Neural progenitor cell (in vitro differentiated cells): ENCODE data around the gene GLS. TPM values are rescaled to one million over a fixed set of nuclear protein-coding genes. Genes with fewer than 3 reads are reported as not detected.
"Not testable (repeated sequence)": the region's sequence is repeated elsewhere in the genome, so short reads cannot be mapped to it uniquely, and the experiment has no call there.

Experiments
- DNase-seq: peaks from one replicate; pipeline ENCODE4 v3.0.0-alpha.2; 2016; ENCODE audit warnings: low spot score
- H2AFZ ChIP-seq: fragments of 200-600 bp; sonication (generic); replicated peaks from 2 replicates; pipeline ENCODE4 v1.6.1; 2016; ENCODE audit warnings: antibody characterized with exemption
- H3F3A ChIP-seq: fragments of 200-600 bp; sonication (generic); 2 replicates; pipeline ENCODE4 v1.6.1; 2016; ENCODE audit warnings: antibody characterized with exemption, low read depth
- H3K27ac ChIP-seq: fragments of 200-600 bp; sonication (generic); 2 replicates; pipeline ENCODE4 v1.5.1; 2016; ENCODE audit warnings: mild to moderate bottlenecking
- H3K27me3 ChIP-seq: fragments of 200-600 bp; sonication (generic); 2 replicates; pipeline ENCODE4 v1.6.1; 2016; ENCODE audit warnings: mild to moderate bottlenecking, moderate library complexity
- H3K36me3 ChIP-seq: fragments of 200-600 bp; sonication (generic); 2 replicates; pipeline ENCODE4 v1.5.1; 2016
- H3K4me1 ChIP-seq: fragments of 200-600 bp; sonication (generic); 2 replicates; pipeline ENCODE4 v1.6.1; 2016; ENCODE audit warnings: mixed run types
- H3K4me2 ChIP-seq: fragments of 200-600 bp; sonication (generic); 2 replicates; pipeline ENCODE4 v1.6.1; 2016
- H3K4me3 ChIP-seq: fragments of 200-600 bp; sonication (generic); 2 replicates; pipeline ENCODE4 v1.5.1; 2016
- H3K79me2 ChIP-seq: fragments of 200-600 bp; sonication (generic); 2 replicates; pipeline ENCODE4 v1.6.1; 2016; ENCODE audit warnings: low read depth
- H3K9ac ChIP-seq: fragments of 200-600 bp; sonication (generic); 2 replicates; pipeline ENCODE4 v1.6.1; 2016
- H3K9me3 ChIP-seq: fragments of 200-600 bp; sonication (generic); 2 replicates; pipeline ENCODE4 v1.5.1; 2016; ENCODE audit warnings: low read depth
- H4K20me1 ChIP-seq: fragments of 200-600 bp; sonication (generic); 2 replicates; pipeline ENCODE4 v1.6.1; 2016; ENCODE audit warnings: low read depth
- H3K27ac Mint-ChIP-seq: 3 replicates; pipeline ENCODE4 v1.8.0; 2021; ENCODE audit warnings: mixed read lengths
- H3K27me3 Mint-ChIP-seq: 2 replicates; pipeline ENCODE4 v1.8.0; 2022; ENCODE audit warnings: low read depth, mild to moderate bottlenecking, inconsistent platforms, moderate library complexity, mixed read lengths; ENCODE audit not compliant: insufficient read depth
- H3K36me3 Mint-ChIP-seq: 3 replicates; pipeline ENCODE4 v1.8.0; 2021; ENCODE audit warnings: mixed read lengths
- H3K4me1 Mint-ChIP-seq: 3 replicates; pipeline ENCODE4 v1.8.0; 2021; ENCODE audit warnings: mixed read lengths
- H3K4me3 Mint-ChIP-seq: 3 replicates; pipeline ENCODE4 v1.8.0; 2021; ENCODE audit warnings: mild to moderate bottlenecking, moderate library complexity, mixed read lengths
- H3K9me3 Mint-ChIP-seq: 3 replicates; pipeline ENCODE4 v1.8.0; 2020; ENCODE audit warnings: mixed read lengths
- CTCF ChIP-seq: fragments of 200-600 bp; sonication (generic); IDR thresholded peaks from 2 replicates; pipeline ENCODE4 v1.5.1; 2017; ENCODE audit warnings: antibody characterized with exemption, mild to moderate bottlenecking
- EZH2 ChIP-seq: fragments of 200-600 bp; sonication (generic); IDR thresholded peaks from 2 replicates; pipeline ENCODE4 v1.6.1; 2017; ENCODE audit warnings: antibody characterized with exemption, mild to moderate bottlenecking, moderate library complexity
- EZH2phosphoT487 ChIP-seq: fragments of 200-600 bp; sonication (generic); IDR thresholded peaks from 2 replicates; pipeline ENCODE4 v1.6.1; 2017; ENCODE audit warnings: antibody characterized with exemption
- total RNA-seq: library from RNA; depleted of rRNA; stranded (reverse); fragments of >200 nt; gene quantifications from 2 replicates; pipeline ENCODE4 v1.2.3, GENCODE V29; 2015; ENCODE audit warnings: low replicate concordance

Gene GLS
- total RNA-seq, 1 donor from 2014 or later = 54.0 TPM

DNA sequence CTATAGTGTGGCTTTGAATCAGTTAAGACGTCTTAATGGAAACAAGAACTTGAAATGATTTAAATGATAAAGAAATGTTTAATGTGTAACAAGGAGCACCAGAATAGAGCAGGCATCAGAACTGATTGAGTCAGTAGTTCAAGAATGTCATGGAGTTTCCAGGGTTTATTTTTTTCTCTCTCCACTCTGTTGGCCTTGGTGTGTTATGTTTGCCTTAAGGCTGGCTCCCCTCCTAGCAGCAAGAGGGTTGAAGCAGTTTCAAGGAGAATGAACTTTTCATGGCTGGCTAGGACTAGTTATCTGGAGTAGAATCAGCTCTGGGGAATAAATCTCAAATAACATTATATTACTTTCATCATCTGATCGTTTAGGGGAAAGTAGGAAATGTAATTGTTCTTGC lies 13.4 kb upstream of the GLS start:
- Histone ChIP-seq H3K9me3 (no peaks in the 10 kb centered on the region), H3K27ac (no peak overlapping the region), H3K27me3 (no peaks in the 10 kb centered on the region), H3K79me2 (no peaks in the 10 kb centered on the region), H4K20me1 (no peaks in the 10 kb centered on the region), H3K9ac (no peak overlapping the region), H3K36me3 (no peaks in the 10 kb centered on the region), H3F3A (no peaks in the 10 kb centered on the region), H3K4me1 (no peaks in the 10 kb centered on the region), H2AFZ (no peak overlapping the region), H3K4me3 (no peak overlapping the region), H3K4me2 (no peak overlapping the region)
- Mint-ChIP-seq H3K4me3 (no peak overlapping the region), H3K27me3 (peaks cover 3% of the 10 kb centered on the region), H3K9me3 (peaks cover 7% of the 10 kb centered on the region), H3K36me3 (no peaks in the 10 kb centered on the region), H3K27ac (no peak overlapping the region), H3K4me1 (no peaks in the 10 kb centered on the region)
- no peak for TF ChIP-seq EZH2
- DNase-seq = no peak

GRCh38 chr2:190867832-190868231 lies 12.8 kb upstream of the GLS start:
- TF ChIP-seq EZH2phosphoT487 = no peak
- TF ChIP-seq EZH2 = no peak
- Mint-ChIP-seq H3K27ac (no peak overlapping the region), H3K36me3 (no peaks in the 10 kb centered on the region), H3K4me1 (no peaks in the 10 kb centered on the region), H3K9me3 (peaks cover 7% of the 10 kb centered on the region), H3K27me3 (no peaks in the 10 kb centered on the region), H3K4me3 (no peak overlapping the region)
- Histone ChIP-seq H3K27ac (no peak overlapping the region), H3F3A (no peaks in the 10 kb centered on the region), H3K79me2 (no peaks in the 10 kb centered on the region), H3K4me1 (no peaks in the 10 kb centered on the region), H2AFZ (no peak overlapping the region), H3K9ac (no peak overlapping the region), H4K20me1 (no peaks in the 10 kb centered on the region), H3K9me3 (no peaks in the 10 kb centered on the region), H3K27me3 (no peaks in the 10 kb centered on the region), H3K36me3 (no peaks in the 10 kb centered on the region), H3K4me2 (no peak overlapping the region), H3K4me3 (no peak overlapping the region)
- DNase-seq = no peak

GRCh38 chr2:190869721-190870120 lies 10.9 kb upstream of the GLS start:
- Mint-ChIP-seq H3K27ac (no peak overlapping the region), H3K4me3 (no peak overlapping the region), H3K4me1 (no peaks in the 10 kb centered on the region), H3K27me3 (no peaks in the 10 kb centered on the region), H3K9me3 (peaks cover 7% of the 10 kb centered on the region), H3K36me3 (no peaks in the 10 kb centered on the region)
- DNase-seq = no peak
- no peak overlapping the region for H3K4me3 ChIP-seq
- H3K79me2 ChIP-seq = no peaks in the 10 kb centered on the region
- H3K9me3 ChIP-seq = no peaks in the 10 kb centered on the region
- no peak overlapping the region for H3K9ac ChIP-seq
- TF ChIP-seq CTCF (no peak), EZH2 (no peak), EZH2phosphoT487 (no peak)
- H2AFZ ChIP-seq = peak overlapping the region; percentile 68
- H3K4me2 ChIP-seq = no peak overlapping the region
- H3K4me1 ChIP-seq = no peaks in the 10 kb centered on the region
- no peak overlapping the region for H3K27ac ChIP-seq
- H3F3A ChIP-seq = no peaks in the 10 kb centered on the region
- no peaks in the 10 kb centered on the region for H3K36me3 ChIP-seq
- no peaks in the 10 kb centered on the region for H4K20me1 ChIP-seq
- H3K27me3 ChIP-seq = no peaks in the 10 kb centered on the region

DNA sequence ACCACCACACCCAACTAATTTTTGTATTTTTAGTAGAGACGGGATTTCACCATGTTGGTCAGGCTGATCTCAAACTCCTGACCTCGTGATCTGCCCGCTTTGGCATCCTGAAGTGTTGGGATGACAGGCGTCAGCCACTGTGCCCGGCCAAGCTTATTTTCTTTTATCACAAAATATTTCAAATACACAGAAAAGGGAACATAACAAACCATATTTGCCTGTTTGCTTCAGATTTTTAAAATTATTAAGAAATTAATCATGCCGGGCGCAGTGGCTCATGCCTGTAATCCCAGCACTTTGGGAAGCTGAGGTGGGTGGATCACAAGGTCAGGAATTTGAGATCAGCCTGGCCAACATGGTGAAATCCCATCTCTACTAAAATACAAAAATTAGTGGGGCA lies 7.2 kb upstream of the GLS start:
- not testable (repeated sequence) for H3K27ac ChIP-seq, H3K27me3 Mint-ChIP-seq, H3K9me3 ChIP-seq, H3F3A ChIP-seq, H3K79me2 ChIP-seq, H3K4me2 ChIP-seq, DNase-seq, H3K27ac Mint-ChIP-seq, H3K27me3 ChIP-seq, H3K4me3 Mint-ChIP-seq, H2AFZ ChIP-seq, H4K20me1 ChIP-seq, H3K36me3 ChIP-seq, H3K9ac ChIP-seq, H3K36me3 Mint-ChIP-seq, H3K4me1 ChIP-seq, H3K9me3 Mint-ChIP-seq, H3K4me3 ChIP-seq, H3K4me1 Mint-ChIP-seq

DNA sequence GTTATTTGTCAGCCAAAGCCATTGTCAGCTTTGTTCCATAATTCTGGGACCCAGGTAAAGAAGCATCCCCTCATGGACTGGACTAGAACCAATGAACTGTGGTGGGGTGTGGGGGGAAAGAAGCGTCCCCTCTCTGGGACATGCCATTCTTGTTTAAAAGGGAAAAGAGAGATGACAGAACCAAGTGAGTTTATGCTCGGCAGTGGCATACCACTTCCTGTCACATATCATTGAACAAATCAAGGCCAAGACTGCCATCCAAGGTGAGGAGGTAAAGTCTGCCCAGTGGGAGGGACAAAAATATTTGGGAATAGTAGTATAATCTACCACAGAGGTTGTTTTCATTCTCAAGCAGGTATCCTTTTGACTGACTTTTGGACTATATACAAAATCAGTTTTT lies 4.7 kb upstream of the GLS start:
- H3K27me3 Mint-ChIP-seq = peaks cover 4% of the 10 kb centered on the region
- H4K20me1 ChIP-seq = no peaks in the 10 kb centered on the region
- H3K4me3 Mint-ChIP-seq = no peak overlapping the region

More for the DNA sequence above, 4.7 kb upstream of the GLS start:
- no peaks in the 10 kb centered on the region for H3K36me3 ChIP-seq
- H3K27me3 ChIP-seq = peaks cover 7% of the 10 kb centered on the region
- H3K9ac ChIP-seq = no peak overlapping the region
- no peaks in the 10 kb centered on the region for H3K79me2 ChIP-seq
- Mint-ChIP-seq H3K27ac (no peak overlapping the region), H3K4me1 (peaks cover 2% of the 10 kb centered on the region), H3K9me3 (no peaks in the 10 kb centered on the region), H3K36me3 (no peaks in the 10 kb centered on the region)
- no peaks in the 10 kb centered on the region for H3K4me1 ChIP-seq
- no peak overlapping the region for H2AFZ ChIP-seq
- no peak for DNase-seq
- H3K9me3 ChIP-seq = no peaks in the 10 kb centered on the region
- no peak for TF ChIP-seq EZH2phosphoT487
- no peak for TF ChIP-seq EZH2
- TF ChIP-seq CTCF = no peak
- H3K4me3 ChIP-seq = no peak overlapping the region
- H3K27ac ChIP-seq = no peak overlapping the region
- H3F3A ChIP-seq = no peaks in the 10 kb centered on the region
- no peak overlapping the region for H3K4me2 ChIP-seq
